Endodermal cell (in vitro differentiated cells): ENCODE results near the gene AGR2. TPM values are rescaled to one million over a fixed set of nuclear protein-coding genes. Genes with fewer than 3 reads are reported as not detected.

Experiments used
- DNase-seq: peaks from one replicate; pipeline ENCODE4 v3.0.0-alpha.2; 2017
- H3K27ac ChIP-seq: 2 replicates; pipeline ENCODE4 v1.5.1; 2013; ENCODE audit warnings: mild to moderate bottlenecking, low read depth, low read length, moderate library complexity
- H3K27me3 ChIP-seq: 2 replicates; pipeline ENCODE4 v1.6.1; 2013; ENCODE audit warnings: mild to moderate bottlenecking, low read length, moderate library complexity; ENCODE audit not compliant: insufficient read depth, control insufficient read depth, poor library complexity, severe bottlenecking
- H3K36me3 ChIP-seq: 2 replicates; pipeline ENCODE4 v1.7.0; 2013; ENCODE audit warnings: mild to moderate bottlenecking, low read length, moderate library complexity; ENCODE audit not compliant: control insufficient read depth, insufficient read depth
- H3K4me1 ChIP-seq: one replicate; pipeline ENCODE4 v1.7.0; 2013; ENCODE audit warnings: low read length; ENCODE audit not compliant: control insufficient read depth, insufficient read depth
- H3K4me3 ChIP-seq: 2 replicates; pipeline ENCODE4 v1.5.1; 2013; ENCODE audit warnings: mild to moderate bottlenecking, low read length, moderate library complexity
- H3K9ac ChIP-seq: 2 replicates; pipeline ENCODE4 v1.6.1; 2013; ENCODE audit warnings: mild to moderate bottlenecking, low read length, moderate library complexity; ENCODE audit not compliant: poor library complexity, severe bottlenecking; ENCODE audit errors: extremely low read depth
- H3K9me3 ChIP-seq: 2 replicates; pipeline ENCODE4 v1.6.1; 2013; ENCODE audit warnings: mild to moderate bottlenecking, low read length, moderate library complexity; ENCODE audit not compliant: control insufficient read depth
- H3K27ac Mint-ChIP-seq: 2 replicates; pipeline ENCODE4 v1.8.0; 2020; ENCODE audit warnings: mixed read lengths
- H3K27me3 Mint-ChIP-seq: 2 replicates; pipeline ENCODE4 v1.8.0; 2021; ENCODE audit warnings: mild to moderate bottlenecking, mixed read lengths; ENCODE audit not compliant: insufficient read depth
- H3K36me3 Mint-ChIP-seq: 2 replicates; pipeline ENCODE4 v1.8.0; 2020; ENCODE audit warnings: low read depth, mixed read lengths
- H3K4me1 Mint-ChIP-seq: 2 replicates; pipeline ENCODE4 v1.8.0; 2020; ENCODE audit warnings: mixed read lengths
- H3K4me3 Mint-ChIP-seq: 2 replicates; pipeline ENCODE4 v1.8.0; 2020; ENCODE audit warnings: mild to moderate bottlenecking, moderate library complexity, mixed read lengths
- H3K9me3 Mint-ChIP-seq: 2 replicates; pipeline ENCODE4 v1.8.0; 2020; ENCODE audit warnings: mild to moderate bottlenecking, mixed read lengths
- WGBS, 2 experiments: methylation state at CpG; one replicate each; pipeline versions ENCODE4 v1.1.5 to v1.1.7; 2013; ENCODE audit warnings: missing lambda C conversion rate in 2 of 2, mixed read lengths in 1 of 2; ENCODE audit not compliant: insufficient coverage in 1 of 2, insufficient read length in 1 of 2; 5-methylcytosine and 5-hydroxymethylcytosine counted together
- total RNA-seq, 2 donors: library from RNA; stranded (reverse); fragmentation: NEBNext Ultra II Directional in 1 of 2; extraction: Animal tissue kit (Norgen Biotek cat#: 25700) in 1 of 2; gene quantifications; 2 replicates in 1 of 2; 3 replicates in 1 of 2; pipeline ENCODE4 v1.2.1, GENCODE V29; 2021
- TF ChIP-seq, protein P1 (sequence below): fragments of 200-600 bp; sonication (generic); conservative IDR thresholded peaks from 2 replicates; pipeline ENCODE4 v1.5.0; 2021; ENCODE audit warnings: antibody characterized with exemption, mild to moderate bottlenecking

Gene AGR2
- total RNA-seq, 2 donors from 2014 or later = not detected

DNA sequence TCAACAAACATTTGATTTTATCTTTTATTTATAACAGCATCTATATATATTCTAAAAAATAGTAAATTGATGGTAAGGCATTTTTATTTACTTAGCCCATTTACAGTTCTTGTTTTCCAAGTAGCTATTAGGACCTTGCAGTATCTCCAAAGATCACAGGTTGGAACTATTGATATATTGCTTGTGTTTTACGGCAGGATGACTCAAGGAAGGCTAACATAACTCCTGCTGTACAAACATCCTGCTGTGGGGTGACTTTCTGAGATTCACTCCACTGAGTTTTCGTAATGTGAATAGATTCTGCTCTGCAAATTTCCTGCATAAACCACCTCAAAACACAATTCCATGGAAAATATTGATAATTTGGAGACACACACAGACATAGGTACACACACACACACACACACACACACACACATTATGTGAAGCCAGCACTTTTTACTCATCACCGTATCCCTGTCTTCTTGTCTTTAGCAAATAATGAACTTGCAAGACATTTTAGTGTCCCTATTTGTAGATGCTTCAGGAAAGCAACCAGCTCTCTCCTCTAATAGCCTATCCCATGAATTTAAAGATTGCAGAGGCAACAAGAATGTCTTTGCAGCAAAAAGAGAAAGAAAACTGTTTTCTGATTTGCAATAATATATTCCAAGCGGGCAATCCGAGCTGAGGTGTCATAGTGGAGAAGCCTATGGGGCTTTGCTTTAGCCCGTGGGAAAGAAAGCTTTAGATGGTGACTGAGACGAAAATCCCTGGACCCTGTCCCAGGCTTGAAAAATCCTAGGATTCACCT lies 722 bp downstream of the AGR2 start:
- Mint-ChIP-seq H3K27me3 (no peaks in the 10 kb centered on the region), H3K4me1 (peaks cover 3% of the 10 kb centered on the region), H3K9me3 (no peaks in the 10 kb centered on the region), H3K36me3 (no peaks in the 10 kb centered on the region), H3K4me3 (no peak overlapping the region), H3K27ac (no peak overlapping the region)
- TF ChIP-seq, protein P1, sequence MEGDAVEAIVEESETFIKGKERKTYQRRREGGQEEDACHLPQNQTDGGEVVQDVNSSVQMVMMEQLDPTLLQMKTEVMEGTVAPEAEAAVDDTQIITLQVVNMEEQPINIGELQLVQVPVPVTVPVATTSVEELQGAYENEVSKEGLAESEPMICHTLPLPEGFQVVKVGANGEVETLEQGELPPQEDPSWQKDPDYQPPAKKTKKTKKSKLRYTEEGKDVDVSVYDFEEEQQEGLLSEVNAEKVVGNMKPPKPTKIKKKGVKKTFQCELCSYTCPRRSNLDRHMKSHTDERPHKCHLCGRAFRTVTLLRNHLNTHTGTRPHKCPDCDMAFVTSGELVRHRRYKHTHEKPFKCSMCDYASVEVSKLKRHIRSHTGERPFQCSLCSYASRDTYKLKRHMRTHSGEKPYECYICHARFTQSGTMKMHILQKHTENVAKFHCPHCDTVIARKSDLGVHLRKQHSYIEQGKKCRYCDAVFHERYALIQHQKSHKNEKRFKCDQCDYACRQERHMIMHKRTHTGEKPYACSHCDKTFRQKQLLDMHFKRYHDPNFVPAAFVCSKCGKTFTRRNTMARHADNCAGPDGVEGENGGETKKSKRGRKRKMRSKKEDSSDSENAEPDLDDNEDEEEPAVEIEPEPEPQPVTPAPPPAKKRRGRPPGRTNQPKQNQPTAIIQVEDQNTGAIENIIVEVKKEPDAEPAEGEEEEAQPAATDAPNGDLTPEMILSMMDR = no peak
- Histone ChIP-seq H3K36me3 (no peaks in the 10 kb centered on the region), H3K9me3 (no peaks in the 10 kb centered on the region), H3K9ac (no peak overlapping the region), H3K4me3 (no peak overlapping the region), H3K4me1 (no peaks in the 10 kb centered on the region), H3K27ac (no peak overlapping the region), H3K27me3 (no peaks in the 10 kb centered on the region)
- WGBS, 2 experiments = 91 to 94% methylated on average over 5 to 7 of the region's 7 CpGs
- no peak for DNase-seq

GRCh38 chr7:16803125-16803524 lies 1.7 kb downstream of the AGR2 start:
- Mint-ChIP-seq H3K9me3 (no peaks in the 10 kb centered on the region), H3K4me1 (peaks cover 3% of the 10 kb centered on the region), H3K4me3 (no peak overlapping the region), H3K27ac (no peak overlapping the region), H3K27me3 (no peaks in the 10 kb centered on the region), H3K36me3 (no peaks in the 10 kb centered on the region)
- H3K4me3 ChIP-seq = no peak overlapping the region
- no peak overlapping the region for H3K27ac ChIP-seq
- no peaks in the 10 kb centered on the region for H3K27me3 ChIP-seq
- DNase-seq = no peak
- no peak overlapping the region for H3K9ac ChIP-seq
- WGBS, 2 experiments = 90 to 91% methylated on average over 4 of the region's 4 CpGs
- TF ChIP-seq, protein P1 = no peak
- no peaks in the 10 kb centered on the region for H3K4me1 ChIP-seq
- no peaks in the 10 kb centered on the region for H3K9me3 ChIP-seq
- H3K36me3 ChIP-seq = no peaks in the 10 kb centered on the region

DNA sequence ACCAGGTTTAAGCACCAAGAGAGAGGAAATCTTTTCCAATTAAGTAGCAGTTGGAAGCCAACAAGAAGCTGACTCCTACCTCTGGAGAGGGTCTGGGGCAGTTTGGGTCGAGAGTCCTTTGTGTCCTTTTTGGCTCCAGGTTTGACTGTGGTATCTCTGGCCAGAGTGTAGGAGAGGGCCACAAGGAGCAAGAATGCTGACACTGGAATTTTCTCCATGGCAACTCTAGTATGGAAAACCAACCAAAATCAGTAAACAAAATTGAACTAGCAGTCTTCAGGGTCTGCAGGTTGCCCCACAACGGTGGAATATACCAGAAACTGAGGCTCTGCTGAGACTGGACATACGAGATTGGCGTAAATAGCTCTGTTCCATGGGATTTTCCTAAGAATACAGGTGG lies 3.2 kb downstream of the AGR2 start:
- no peaks in the 10 kb centered on the region for H3K27me3 ChIP-seq
- H3K9ac ChIP-seq = no peak overlapping the region
- Mint-ChIP-seq H3K9me3 (no peaks in the 10 kb centered on the region), H3K4me3 (no peak overlapping the region), H3K27me3 (no peaks in the 10 kb centered on the region), H3K27ac (no peak overlapping the region), H3K36me3 (no peaks in the 10 kb centered on the region), H3K4me1 (peaks cover 3% of the 10 kb centered on the region)
- no peaks in the 10 kb centered on the region for H3K36me3 ChIP-seq
- no peaks in the 10 kb centered on the region for H3K9me3 ChIP-seq
- no peak overlapping the region for H3K27ac ChIP-seq
- no peaks in the 10 kb centered on the region for H3K4me1 ChIP-seq
- no peak for DNase-seq
- TF ChIP-seq, protein P1 = no peak
- 93 to 100% methylated on average over 4 of the region's 4 CpGs for WGBS, 2 experiments
- H3K4me3 ChIP-seq = no peak overlapping the region
